HG03103 (cell line): ENCODE measurements around the gene DIRAS1.
"Not testable (repeated sequence)": the region's sequence is repeated elsewhere in the genome, so short reads cannot be mapped to it uniquely, and the experiment has no call there.

Experiments
- ATAC-seq: cut with Tn5 transposase; IDR thresholded peaks from one replicate; pipeline ENCODE4 v1.9.1; 2021; ENCODE audit warnings: low read depth; ENCODE audit not compliant: unreplicated experiment

The DIRAS1 gene

DNA sequence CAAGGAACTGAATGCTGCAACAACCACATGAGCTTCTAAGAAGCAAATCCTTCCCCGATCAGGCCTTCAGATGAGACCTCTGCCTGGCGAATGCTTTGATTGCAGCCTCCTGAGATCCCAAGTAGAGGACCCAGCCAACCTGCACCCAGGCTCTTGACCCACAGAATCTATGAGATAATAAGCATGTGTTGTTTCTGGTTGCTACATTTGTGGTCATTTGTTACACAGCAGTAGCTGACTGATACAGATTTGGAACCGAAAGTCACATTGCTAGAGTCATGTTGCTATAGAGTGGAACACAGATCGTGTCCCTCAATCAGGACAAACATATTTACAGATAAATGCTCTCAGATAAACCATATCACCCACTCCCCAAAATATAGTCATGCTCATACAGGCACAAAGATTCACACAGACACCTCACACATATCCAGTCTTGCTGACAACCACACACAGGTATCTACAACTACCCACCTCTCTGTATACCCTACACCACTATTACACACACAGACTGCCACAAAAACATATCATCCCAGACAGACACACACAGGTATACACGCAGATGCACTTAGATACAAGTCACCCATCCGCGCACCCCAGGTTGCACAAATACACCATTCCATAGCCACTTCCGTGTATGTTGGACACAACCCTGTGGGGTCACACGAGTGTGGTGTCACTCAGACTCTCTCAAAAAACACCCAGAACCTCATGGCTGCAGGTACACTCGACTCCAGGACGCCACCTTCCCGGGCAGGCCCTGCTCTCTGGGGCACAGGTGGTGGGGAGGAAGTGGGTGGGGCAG lies 5.5 kb downstream of the DIRAS1 start:
- ATAC-seq = no peak

DNA sequence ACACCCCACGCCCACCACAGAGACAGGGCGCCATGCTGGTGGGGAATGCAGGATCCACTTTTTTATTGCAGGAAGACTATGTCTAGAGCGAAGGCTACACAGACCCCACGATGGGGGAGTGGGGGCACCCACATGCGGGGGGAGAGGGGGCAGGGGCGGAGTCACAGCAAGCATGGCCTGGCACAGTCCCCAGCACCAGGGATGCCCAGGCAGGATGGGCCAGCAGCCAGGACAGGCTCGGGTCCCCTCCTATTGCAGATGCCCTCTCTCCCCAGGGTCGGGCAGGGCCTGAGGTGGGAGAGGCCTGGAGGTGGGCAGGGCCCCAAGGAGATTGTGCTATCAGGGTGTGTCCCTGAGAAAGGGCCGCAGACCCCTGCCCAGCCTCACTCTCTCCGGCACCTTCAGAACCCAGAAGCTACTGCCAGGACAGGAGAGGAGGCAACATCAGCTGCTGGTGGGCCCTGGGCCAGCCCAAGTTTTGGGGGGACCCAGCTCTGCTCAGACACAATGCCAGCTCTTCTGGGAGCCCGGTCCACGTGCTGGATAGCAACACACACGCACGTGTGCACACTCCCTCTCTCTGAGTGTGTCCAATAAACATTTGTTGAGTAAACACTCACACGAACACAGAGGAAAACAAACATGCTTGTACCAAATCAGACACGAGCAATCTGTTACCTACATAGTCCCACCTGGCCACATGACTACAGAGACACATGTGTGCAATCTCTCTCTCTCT lies 6.5 kb downstream of the DIRAS1 start:
- no peak for ATAC-seq

DNA sequence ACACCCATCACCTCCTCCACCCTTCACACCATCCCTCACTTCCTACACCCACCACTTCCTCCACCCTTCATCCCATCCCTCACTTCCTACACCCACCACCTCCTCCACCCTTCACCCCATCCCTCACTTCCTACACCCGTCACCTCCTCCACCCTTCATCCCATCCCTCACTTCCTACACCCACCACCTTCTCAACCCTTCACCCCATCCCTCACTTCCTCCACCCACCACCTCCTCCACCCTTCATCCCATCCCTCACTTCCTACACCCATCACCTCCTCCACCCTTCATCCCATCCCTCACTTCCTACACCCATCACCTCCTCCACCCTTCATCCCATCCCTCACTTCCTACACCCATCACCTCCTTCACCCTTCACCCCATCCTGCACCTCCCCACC lies 7.1 kb downstream of the DIRAS1 start:
- ATAC-seq = not testable (repeated sequence)

DNA sequence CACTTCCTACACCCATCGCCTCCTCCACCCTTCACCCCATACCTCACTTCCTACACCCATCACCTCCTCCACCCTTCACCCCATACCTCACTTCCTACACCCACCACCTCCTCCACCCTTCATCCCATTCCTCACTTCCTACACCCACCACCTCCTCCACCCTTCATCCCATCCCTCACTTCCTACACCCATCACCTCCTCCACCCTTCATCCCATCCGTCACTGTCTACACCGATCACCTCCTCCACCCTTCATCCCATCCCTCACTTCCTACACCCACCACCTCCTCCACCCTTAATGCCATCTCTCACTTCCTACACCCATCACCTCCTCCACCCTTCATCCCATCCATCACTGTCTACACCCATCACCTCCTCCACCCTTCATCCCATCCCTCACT lies 8.0 kb downstream of the DIRAS1 start:
- not testable (repeated sequence) for ATAC-seq

DNA sequence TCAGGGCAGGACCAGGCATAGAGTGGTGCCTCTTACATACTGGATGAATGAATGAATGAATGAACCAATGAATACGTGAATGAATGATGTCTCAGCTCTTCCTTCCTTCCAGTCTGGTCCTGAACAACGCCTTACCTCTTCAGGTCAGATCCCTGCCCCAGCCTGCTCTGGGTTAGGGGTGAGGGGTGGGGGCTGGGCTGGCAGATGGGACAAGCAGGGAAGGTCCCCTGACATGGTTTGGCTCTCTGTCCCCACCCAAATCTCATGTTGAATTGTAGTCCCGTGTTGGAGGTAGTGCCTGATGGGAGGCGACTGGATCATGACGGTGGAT lies 9.3 kb downstream of the DIRAS1 start:
- no peak for ATAC-seq

DNA sequence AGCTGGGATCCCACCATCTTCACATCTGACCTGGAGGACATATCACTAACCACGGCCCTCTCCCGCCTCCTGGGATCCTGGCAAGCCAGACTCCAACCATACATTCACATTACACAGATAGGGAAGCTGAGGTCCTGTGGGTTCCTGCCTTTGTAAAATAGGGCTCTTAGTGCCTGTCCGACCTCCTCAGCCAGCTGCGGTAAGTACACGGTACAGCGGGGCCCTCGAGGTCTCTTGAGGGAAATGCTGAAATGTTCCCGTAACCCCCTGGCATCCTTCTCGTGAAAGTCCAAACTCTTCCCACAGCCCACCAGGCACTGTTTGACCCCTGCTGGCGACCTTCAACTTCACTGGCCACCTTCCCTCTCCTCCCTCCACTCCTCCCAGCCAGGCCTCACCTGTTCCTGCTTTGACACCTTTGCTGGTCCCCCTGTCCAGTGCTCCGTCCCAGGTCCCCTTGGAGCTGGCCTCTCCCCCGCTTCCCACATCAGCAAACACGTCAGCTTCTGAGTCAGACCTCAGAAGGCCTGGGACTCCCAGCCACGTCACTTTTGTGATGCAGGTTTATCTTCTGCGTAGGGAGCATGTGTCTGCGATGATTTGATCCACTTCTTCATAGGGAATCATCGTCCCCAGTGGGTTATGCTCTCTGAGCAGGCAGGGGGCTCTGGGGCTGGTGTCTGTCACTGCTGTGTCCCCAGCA lies 9.8 kb downstream of the DIRAS1 start:
- ATAC-seq = no peak

DNA sequence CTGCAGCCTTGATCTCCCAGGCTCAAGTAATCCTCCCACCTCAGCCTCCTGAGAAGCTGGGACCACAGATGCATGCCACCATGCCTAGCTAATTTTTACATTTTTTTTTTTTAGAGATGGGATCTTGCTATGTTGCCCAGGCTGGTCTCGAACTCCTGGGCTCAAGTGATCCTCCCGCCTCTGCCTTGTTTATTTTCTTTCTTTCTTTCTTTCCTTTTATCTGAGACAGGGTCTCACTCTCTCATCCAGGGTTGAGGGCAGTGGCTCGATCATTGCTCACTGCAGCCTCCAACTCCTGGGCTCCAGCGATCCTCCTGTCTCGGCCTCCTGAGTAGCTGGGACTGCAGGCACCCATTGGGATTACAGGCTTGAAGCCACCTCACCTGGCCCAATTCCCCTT lies 14.9 kb downstream of the DIRAS1 start:
- no peak for ATAC-seq

DNA sequence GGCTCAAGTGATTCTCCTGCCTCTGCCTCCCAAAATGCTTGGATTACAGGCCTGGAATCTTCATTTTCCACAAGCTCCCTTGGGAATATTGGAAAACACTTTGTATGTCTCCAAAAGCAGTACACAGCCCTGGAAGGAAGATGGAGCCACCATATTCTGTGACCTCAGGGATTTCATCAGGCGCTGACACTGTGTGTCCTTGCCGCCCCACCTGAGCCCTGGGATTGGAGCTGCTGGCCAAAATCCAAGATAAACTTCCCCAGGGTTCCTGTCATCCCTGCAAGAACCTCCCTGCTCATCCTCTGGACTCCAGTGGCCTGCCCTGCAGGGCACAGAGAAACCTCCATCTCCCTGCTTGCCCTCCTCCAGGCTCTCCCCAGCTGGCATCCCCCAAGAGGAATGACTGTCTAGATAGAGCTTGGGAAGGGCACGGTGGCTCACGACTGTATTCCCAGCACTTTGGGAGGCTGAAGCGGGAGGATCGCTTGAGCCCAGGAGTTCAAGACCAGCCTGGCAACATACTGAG lies 17.4 kb downstream of the DIRAS1 start:
- no peak for ATAC-seq

DNA sequence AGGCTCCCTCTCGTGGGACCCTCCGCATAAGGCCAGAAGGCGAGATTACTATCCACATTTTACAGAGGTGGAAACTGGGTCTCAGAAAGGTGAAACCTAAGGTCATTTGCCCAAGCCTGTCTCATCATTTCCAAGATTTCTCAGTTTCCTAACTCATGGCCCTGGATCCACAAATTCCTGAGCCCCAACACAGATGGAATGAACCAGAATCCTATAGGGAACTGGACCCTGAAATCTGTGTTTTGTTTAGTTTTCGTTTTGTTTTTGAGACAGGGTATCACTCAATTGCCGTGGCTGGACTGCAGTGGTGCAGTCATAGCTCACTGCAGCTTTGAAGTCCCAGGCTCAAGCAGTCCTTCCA lies 18.1 kb downstream of the DIRAS1 start:
- no peak for ATAC-seq

DNA sequence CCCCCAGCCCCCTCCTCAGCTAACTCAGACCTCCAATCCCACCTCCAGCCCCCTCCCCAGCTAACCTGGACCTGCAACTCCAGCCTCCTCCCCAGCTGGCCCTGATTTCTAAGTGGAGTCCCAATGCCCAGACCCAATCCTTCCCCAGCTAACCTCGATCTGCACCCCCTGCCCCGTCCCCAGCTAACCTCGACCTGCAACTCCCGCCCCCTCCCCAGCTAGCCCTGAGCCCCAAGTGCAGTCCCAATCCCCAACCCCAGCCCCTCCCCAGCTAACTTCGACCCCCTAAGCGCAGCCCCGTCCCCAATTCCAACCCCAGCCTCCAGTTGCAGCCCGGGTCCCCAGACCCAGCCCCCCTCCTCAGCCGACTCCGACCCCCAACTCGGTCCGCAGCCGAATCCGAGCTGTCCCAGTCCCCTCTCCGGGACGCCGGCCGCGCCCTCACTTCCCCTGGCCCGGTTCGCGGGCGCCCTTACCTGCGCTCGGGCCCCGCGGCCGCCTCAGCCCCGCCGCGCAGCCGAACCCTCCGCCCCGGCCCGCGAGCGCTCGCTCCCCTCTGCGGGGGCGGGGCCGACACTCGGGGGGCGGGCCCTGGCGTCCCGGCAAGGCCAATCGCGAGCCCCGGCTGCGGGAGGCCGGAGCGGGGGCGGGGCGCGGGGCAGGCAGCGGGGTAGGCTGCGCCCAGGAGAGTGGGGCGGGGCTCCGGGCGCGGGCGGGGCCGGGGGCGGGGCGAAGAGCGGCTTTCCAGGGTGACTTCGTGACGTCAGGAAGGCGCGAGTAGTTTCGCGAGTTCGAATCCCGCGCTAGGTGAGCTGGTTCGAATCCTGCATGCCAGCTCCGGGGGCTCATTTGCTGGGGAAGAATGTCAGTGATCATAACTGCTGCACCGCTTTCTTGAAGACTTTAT lies 18.7 kb downstream of the DIRAS1 start, which contains the start of gene GNG7:
GNG7 (minus strand) TSS at position 525 of the 907 bp plus-strand sequence. CDS start 182,006 bp downstream, outside the sequence.
- peak; percentile 66 for ATAC-seq

DNA sequence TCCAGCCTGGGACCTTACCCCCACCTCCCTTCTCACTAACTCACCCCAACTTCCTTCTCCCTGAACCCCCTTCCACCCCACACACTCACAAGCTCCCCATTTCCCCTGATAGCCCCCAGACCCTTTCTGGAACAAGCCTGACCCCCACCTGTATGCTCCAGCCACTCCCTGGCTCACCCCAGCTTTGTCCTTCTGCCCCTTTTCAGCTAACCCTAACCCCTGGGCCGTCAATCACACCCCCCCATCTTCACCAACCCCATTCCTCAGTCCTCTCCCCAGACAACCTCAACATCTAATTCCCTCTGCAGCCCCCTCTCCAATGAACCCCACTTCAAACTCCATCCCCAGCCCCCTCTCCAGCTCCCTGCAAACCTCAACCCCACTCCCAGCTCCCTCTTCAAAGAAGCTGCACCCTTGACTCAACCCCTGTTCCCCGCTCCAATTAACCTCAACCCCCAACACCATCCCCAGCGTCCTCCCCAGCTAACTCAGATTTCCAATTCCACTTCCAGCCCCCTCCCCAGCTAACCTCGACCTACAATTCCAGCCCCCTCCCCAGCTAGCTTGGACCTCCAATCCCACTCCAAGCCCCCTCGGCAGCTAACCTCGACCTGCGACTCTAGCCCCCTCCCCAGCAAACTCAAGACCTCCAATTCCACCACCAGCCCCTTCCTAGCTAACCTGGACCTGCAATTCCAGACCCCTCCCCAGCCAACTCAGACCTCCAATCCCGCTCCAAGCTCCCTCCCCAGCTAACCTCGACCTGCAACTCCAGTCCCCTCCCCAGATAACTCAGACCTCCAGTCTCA lies 19.6 kb downstream of the DIRAS1 start:
- no peak for ATAC-seq

DNA sequence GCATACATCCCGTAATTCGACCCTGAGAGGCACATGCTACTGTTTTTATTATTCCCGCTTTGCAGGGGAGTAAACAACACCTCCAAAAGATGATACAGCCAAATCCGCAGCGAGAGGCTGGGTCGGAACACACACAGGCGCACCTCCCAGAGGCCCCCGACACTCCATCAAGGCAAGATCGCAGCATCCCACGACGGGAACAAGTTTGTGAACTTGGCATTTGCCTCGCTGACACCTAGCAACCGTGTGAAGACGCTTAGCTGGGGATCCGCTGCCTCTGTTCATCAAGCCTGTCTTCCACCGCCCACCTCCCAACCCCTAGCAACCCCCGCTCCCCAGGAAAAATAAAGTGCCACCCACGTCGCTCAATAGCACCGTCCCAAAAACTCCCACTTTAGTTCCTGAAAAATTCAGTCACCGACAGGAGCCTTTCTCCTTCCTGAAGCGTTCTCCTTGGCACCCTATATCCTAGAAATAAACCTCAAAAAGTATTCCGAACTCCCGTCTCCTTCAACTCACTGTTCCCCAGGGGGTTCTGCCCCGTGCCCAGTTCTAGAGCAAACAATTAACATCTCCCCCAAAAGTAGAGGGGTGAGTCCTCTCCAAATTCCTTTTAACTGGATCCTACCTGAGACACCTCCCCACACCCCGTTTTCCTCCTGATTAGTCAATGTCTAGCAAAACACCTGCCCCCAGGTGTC lies 20.4 kb downstream of the DIRAS1 start:
- no peak for ATAC-seq

DNA sequence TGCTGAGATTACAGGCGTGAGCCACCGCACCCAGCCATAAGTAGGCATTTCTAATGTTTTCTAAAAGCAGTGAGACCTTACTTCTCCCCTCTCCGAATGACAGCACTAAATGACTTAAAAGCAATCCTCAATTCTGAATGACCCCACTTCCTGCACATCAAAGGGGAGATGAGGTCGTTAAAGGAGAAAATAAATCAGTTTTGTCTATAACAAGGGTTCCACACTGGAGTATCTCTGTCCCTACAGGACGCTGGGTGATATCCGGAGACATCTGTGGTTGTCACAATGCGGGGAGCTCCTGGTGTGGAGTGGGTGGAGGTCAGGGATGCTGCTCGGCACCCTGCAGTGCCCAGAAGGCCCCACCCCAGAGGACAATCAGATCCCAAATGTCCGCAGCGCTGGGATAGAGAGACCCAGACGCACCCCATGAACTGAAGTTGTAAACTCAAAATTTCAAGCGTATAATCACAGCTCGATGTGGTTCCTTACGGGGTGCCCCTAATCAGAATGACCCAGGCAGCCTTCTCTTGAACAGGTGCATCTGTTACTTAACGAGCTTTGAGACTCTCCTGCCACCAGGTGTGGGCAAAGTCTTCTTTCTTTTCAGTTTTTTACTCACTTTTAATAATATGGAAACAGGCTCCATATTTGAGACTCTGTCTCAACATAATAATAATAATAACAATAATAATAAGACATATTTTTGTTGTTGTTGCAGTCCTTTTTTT lies 21.6 kb downstream of the DIRAS1 start:
- ATAC-seq = no peak

DNA sequence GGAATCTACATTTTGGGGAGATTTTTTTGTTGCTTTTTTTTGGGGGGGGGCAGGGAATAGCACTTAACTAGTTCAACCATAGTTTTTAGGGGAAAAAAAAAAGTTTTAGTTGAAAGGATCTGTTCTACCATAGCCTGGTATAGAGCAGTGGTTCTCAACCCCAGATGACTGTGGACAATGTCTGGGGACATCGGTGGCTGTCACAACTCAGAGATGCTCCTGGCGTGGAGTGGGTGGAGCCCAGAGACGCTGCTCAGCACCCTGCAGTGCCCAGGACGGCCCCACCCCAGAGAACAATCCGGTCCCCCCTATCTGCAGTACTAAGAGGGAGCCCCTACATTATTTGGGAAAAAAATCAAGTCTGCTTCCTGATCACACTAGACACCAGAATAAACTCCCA lies 27.0 kb downstream of the DIRAS1 start:
- no peak for ATAC-seq

DNA sequence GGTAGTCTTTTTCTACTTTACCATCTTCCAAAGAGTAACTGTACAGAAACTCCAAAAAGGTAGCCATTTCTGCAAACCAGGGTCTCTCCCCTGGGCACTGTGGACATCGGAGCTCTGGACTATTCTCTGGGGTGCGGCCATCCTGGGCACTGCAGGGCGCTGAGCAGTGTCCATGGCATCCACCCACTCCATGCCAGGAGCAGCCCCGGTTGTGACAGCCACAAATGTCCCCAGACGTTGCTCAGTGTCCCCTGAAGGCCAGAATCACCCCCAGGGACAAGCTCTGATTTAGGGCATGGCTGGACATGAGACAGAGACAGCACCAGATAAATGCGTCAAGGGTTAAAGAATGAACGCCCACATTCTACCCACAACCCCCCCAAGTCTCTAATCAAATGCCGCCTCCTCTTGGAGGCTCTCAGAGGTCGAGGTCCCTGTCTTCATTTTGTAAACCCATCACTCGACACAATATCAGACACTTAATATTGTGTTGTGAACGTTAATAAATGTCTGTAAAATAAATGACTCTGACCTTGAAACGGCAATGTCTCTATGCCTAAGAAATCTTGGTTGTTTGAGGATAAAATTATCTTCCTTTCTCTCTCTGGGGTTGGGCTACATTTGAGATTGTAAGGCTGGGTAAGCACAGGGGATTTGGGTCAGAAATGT lies 27.5 kb downstream of the DIRAS1 start:
- ATAC-seq = no peak

DNA sequence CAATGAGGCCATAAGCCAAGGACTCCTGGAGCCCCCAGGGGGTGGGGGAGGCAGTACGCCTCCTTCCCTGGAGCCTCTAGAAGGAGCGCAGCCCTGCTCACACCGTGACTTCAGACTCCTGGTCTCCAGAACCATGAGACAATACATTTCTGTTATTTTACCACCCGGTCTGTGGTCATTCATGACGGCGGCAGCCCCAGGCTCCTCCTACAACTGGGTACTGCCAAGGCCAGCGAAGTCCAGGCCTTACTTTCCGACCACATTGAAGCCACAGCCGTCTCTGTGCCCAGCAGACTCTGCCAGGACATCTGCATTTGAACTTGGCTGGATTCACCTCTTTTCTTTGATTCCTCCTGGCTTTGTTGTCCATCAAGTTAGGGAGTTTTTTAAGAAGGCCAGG lies 29.2 kb downstream of the DIRAS1 start:
- no peak for ATAC-seq

DNA sequence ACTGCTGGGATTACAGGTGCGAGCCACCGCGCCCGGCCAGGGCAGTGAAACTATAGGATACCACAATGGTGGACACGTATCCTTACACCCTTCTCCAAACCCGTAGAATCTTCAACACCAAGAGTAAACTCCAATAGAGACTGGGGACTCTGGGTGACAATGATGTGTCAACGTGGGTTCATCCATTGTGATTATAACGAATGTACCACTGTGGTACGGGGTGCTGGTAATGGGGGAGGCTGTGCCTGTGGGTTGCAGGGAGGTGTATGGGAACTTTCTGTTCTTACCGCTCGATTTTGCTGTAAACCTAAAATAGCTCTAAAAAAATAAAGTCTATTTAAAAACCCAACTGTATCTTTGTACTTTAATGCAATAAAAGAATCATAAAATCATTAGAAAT lies 30.3 kb downstream of the DIRAS1 start:
- ATAC-seq = no peak

DNA sequence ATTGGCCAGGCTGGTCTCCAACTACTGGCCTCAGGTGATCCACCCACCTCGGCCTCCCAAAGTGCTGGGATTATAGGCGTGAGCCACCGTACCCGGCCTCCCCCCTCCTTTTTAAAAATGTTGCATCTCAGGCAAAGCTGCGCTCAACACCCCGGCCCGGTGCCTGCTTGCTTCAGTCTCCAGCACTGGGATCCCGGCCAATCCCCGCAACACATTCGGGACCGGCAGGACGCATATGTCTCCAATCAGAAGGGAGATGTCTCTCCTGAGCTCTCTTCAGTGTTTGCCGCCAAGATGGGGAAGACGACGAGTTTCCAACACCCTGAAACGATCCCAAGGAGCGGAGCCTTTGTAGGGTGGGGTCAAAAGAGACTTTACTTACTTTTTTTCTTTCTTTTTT lies 34.8 kb downstream of the DIRAS1 start:
- ATAC-seq = no peak
